ENCODE data around the gene DHFR.

DHFR gene

DNA sequence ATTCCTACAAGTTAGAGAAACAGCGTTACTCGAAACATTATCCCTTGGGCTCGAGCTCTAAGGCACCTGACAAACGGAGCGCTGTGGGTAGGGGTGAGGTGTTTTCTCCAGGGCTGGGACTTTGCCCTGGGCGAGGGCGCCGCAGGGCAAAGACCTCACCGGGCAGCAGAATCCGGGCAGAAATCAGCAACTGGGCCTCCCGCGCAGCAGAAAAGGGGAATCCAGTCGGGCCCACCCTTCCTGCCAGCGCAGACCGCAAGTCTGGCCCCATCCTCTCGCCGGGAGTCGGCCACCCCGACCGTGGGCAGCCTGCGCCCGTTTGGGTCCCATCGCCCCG is 761 bp downstream of the DHFR start:
- no peak for DNase-seq

DNA sequence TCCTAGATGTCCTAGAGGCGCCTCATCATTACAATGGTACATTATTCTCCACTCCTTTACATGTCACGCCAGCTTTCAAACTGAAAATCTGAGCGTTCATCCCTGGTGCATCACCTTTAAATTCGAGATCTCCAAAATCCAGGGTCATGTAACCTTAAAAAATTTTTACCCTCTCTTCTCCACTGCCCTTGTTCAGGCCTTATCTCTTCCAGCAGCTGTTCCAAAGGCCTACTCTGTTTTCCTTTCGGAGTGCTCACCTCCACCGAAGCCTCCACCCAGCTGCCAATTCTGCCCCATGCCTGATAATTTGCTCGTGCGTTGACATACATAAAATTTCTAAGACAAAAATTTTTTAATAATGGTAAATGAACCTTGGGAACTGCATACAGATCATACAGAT is 1.3 kb downstream of the DHFR start:
- no peak for DNase-seq

DNA sequence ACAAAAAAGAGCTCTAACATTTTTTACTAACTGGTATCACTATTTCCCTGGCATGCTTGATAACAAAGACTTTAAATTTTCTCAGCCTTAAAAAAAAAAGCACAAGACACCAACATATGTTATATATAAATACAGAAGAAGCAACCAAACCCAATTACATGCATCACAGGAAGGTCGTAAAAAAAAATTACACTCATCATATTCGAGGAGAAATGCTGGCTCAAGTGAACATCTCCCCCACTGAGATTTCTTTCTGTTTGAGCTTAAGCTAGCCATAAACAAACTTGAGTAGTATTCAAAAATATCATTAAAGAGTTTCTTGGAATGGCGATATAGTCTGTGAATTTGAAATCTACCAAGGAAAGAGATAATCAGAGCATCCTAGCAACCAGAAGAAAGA is 7.9 kb downstream of the DHFR start:
- no peak for DNase-seq

DNA sequence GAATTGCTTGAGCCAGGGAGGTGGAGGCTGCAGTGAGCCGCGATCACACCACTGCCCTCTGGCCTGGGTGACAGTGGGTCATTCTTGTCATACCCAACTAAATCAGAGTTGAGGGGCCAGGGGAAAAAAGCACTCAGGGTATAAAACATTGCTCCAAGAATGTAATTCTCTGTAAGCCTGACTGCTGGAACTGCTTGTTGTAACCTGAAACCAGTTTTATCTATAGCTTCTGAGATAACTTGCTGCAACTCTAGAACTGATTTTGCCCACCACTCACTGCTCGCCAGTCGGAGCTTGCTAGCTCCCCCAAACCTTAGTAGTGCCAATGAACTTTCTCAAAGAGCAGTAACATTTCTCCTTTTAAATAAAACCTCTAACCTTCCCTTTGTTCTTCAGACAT is 9.9 kb downstream of the DHFR start:
- no peak for DNase-seq

DNA sequence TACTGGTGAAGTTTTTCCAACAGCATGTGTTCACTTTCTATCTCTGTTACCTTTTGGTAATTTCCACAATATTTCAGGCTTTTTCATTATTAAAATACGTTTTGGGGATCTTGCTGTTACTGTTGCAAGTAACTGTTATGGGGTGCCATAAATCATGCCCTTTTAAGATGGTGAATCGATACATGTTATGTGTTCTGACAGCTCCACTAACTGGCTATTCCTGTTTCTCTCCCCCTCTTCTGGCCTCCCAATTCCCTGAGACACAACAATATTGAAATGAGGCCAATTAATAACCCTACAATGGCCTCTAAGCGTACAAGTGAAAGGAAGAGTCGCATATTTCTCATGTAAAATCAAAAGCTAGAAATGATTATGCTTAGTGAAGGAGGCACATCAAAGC is 13.4 kb downstream of the DHFR start:
- DNase-seq = no peak

DNA sequence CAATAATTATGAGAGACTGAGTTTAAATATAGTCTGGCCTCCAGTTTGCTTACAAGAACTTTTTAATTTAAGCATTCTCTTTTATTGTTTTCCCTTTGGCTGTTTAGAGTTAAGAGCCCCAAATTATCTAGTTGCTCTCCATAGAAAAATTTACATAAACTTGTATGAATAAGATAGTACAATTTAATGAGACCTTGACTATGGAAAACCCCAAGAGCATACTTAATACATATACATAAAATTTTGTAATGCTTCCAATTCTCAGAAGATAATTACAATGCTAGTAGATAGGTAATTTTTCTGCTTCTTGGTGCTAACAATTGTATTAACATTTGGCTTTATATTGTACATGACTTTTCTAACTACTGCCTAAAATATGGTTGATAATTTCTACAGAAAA is 20.6 kb downstream of the DHFR start:
- no peak for DNase-seq

DNA sequence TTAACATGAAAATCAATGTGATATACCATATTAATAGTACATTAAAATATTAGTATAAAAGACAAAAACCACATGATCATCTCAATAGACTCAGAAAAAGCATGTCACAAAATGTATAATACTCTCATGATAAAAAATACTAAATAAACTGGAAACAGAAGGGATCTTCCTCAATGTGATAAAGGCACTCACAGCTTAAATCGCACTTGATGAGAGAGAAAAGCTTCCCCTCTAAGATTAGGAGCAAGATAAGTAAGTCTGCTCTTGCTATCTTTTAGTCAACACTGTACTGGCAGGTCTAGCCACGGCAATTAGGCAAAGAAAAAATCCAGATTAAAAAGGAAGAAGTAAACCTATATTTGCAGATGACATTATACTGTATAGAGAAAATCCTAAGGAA is 22.1 kb downstream of the DHFR start:
- no peak for DNase-seq

DNA sequence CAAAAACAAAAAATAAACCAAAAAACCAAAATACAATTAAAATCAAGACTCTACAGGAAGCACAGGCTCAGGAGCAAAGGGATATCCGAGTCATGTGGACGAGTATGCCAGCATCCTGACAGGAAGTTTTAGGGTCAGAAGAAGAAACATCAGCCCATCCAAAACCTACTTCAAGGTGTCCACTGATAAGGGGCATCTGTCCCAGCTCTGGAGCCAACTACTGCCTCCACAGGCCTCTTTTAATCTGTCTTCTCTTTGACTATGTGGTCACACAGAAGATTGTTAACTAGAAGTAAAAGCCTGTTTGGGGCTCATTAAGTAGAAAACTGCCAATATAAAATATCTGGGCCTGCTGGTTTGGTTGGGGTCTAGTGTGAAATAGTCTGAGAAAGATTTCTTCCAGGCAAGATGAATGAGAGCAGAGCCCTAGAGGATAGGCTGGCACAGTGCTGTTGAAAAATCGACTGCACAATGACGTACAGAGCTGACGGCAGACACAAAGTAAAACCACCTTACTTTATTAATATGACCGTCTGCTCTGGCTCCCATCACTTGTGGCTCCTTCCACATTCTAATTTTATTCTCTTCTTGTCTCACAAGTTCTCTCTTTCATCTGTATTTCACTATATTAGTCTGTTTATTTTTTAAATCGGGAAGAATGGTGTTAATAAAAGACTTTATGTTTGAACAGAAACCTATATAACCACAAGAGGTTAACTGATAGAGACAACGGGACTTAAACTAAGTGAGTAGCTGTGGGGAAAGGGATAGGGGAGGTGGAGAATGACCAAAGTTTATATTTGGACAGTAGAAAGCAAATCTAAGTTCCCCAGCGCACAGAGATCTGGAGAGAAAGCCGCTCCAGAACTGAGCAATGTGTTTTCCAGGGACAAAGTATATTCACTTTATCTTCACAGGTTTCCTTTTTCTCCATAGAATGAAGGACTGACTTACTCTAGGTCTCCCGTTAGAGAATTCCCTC is 23.2 kb downstream of the DHFR start:
- DNase-seq = no peak

DNA sequence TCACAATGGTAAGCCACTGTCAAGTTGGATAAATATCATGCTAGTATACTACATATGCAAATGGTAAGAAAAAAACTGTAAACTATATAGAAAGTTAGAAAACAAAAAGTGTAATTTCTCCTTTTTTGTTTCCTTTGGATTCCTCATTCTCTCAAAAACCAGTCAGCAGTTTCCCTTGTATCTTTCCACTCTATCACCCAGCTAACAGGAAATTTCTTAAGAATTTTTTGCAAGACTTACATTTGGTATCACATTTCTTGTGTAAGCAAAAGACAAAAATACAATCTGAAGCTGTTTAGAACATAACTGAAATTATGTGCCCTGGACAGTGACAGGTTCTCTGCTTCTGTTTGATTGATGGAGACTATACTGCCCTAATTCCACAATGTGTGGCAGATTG is 25.5 kb downstream of the DHFR start:
- DNase-seq = no peak

DNA sequence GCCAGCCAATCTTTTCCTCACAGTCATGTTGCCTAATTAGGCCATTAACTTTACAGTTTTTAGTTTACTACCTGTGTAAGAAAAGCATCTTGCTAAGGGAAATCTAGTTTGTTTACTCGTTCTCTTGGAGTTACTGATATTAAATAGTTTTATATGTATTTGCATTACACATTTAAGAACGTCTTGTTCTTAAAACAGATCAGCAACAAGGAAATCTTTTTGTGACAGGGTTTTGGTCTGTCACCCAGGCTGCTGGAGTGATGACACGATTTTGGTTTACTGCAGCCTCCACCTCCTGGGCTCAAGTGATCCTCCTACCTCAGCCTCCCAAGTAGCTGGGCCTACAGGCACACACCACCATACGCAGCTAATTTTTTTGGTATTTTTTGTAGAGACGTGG is 29.6 kb downstream of the DHFR start:
- no peak for DNase-seq

DNA sequence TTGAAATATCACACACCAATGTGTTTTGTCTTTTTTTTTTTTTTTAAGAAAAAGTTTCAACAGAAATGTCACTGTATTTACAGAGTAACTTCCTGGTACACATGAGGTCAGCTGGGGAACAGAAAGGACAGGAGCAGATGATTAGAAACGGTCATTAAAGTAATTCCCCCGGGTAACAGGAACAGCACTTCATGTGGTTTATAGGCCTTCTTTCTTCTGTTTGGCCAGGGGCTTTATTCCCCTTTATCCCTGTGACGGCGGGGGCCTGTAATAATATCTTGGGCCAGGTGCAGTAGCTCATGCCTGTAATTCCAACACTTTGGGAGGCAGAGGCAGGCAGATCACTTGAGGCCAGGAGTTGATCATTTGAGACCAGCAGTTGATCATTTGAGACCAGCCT is 30.8 kb downstream of the DHFR start:
- no peak for DNase-seq

DNA sequence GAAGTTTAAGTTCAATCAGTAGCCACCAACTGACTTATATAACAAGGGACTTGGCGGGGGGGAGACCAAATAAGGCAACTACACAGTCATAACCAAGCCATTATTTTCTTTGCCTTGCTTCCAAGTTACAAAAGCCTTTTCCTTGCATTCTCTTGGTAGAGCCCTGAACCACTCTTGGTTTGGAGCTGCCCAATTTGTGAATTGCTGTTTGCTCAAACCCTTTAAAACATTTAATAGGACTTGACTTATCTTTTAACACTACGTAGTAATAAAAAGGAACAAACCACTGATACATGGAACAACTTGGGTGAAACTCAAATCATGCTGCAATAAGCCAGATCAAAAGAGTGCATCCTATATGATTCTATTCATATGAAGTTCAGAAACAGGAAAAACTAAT is 32.0 kb downstream of the DHFR start:
- no peak for DNase-seq

DNA sequence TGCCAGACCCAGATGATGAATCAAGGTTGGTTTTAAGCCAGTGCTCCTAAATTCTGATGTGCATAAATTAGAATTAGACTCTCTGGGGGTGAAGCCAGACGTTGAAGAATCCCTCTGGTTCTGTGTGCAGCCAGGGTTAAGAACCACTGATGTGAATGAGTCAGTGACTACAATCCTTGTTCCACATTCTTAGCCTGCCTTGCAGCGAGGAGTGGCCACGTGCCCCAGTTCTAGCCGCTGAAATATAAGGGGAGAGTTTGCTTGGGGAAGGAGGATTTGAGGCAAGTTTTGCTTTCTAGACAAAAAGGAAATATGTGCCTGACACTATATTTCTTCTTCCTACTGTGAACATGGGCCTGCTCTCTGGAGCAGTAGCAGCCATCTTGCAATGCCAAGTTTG is 34.6 kb downstream of the DHFR start:
- DNase-seq = no peak

DNA sequence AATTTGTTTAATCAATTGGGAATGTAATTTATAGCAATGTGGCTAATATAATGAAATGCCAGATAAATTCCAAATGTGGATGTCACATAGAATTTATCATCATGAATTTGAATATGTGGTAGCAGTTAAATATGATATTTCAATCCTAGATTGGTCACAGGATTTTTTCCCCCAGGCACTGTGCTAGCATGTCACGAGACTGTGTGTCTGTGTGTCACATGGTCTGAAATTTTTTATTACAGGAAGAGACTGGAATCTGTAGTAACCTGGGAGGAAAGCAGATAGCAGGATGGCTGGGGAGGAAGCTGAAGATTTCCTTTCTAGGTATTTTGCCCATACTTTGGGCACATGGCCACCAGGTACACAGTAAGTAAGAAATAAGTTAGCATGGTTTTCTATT is 35.7 kb downstream of the DHFR start:
- DNase-seq = no peak

DNA sequence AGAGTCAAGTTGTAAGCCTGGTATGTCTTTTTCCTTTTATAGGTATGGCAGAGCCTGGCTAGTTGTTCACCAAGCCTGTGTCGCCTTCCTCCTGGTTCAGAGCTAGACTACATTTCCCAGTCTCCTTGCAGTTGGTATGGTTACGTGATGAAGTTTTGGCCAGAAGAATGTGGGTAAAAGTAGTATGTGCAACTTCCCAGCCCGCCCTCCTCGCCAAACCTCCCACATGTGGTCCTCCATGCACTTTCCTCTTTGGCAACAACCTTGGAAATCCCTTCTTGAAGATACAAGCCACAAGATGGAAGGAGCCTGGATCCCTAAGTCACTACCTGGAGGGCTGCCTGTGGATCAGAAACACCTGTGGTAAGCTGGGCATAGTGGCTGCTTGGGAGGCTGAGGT is 36.3 kb downstream of the DHFR start:
- DNase-seq = no peak

DNA sequence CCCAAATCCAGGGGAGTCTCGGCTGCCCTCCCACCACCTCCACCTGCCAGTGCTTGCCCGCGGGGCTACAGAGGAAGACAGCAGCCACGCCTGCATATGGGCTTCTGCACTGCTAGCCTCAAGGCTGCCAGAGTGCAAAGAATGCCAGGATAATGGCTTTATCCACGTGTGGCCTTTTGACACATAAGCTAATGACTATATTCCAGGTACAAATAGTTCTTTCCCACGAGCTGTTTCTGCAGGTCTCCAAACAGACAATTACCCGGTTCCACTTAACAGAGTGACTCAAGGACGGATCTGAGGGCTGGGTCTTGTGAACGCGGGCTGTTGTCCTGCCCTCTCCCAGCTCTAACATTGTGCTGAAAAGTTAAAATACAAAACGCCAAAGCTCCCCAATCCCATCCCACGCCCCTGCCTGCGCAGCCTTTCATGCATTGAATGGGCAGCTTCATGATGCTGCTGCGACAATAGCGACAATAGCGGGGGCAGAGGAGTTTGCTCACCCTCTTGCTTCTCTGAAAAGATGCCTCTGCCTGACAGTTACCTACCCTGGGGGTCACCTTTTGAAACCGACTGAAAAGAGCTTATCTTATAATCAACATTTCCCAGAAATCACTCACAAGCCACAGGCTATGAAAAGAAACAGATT is 39.4 kb downstream of the DHFR start:
- no peak for DNase-seq

DNA sequence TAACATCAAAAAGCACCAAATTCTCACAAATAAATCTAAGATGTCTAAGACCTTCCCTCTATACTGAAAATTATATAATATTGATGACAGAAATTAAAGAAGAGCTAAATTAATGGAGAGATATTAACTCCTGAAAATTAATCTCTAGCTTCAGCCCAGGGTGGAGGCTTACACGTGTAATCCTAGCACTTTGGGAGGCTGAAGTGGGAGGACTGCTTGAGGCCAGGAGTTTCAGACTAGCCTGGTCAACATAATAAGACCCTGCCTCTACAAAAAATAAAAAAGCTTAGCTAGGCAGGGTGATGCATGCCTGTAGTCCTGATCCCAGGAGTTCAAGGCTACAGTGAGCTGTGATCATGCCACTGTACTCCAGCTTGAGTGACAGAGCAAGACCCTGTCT is 45.1 kb downstream of the DHFR start:
- no peak for DNase-seq

DNA sequence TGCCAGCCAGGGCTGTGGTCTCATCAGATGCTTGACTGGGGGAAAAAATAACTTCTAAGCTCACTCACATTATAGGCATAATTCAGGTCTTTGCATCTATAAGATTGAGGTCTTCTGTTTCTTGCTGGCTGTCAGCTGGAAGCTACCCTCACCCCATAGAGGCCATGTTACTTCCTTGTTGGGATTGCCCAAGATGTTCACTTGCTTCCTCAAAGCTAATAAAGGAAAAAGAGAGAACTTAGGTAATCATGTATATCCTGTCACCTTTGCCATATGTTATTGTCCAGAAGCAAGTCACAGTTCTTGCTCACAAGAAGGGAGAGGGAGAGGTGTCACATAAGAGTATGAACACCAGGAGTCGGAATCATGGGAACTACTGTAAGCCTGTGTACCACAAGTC is 46.1 kb downstream of the DHFR start:
- no peak for DNase-seq

DNA sequence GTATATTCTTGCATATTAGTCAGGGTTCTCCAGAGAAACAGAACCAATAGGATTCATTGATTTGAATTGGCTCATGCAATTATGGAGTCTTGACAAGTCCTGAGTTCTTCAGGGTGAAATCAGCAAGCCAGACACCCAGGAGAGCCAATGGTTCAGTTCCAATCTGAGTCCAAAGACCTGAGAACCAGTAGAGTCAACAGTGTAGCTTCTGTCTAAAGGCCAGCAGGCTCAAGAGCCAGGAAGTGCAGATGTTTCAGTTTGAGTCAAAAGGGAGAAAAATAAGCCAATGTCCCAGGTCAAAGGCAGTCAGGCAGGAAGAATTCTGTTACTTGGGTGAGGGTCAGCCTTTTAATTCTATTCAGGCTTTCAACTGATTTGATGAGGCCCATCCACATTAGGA is 47.0 kb downstream of the DHFR start:
- DNase-seq = no peak

DNA sequence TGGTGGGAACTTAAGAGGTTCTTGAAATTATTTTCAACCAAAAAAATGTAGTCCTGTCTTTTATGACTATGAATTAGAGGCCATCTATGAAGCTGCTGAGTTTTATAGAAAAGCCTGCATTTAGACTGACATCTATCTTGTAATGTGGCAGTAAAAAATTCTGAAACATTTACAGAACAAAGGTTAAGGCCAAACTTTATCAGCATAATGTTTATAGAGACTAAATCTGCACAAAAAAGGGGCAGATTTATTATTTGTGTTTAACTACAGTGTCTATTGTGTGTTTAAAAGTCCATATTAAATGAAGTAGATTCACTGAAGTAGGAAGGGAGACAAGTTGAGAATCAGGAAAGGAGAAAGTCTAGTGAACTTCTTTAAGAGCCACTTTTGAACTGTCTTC is 47.4 kb downstream of the DHFR start:
- no peak for DNase-seq

DNA sequence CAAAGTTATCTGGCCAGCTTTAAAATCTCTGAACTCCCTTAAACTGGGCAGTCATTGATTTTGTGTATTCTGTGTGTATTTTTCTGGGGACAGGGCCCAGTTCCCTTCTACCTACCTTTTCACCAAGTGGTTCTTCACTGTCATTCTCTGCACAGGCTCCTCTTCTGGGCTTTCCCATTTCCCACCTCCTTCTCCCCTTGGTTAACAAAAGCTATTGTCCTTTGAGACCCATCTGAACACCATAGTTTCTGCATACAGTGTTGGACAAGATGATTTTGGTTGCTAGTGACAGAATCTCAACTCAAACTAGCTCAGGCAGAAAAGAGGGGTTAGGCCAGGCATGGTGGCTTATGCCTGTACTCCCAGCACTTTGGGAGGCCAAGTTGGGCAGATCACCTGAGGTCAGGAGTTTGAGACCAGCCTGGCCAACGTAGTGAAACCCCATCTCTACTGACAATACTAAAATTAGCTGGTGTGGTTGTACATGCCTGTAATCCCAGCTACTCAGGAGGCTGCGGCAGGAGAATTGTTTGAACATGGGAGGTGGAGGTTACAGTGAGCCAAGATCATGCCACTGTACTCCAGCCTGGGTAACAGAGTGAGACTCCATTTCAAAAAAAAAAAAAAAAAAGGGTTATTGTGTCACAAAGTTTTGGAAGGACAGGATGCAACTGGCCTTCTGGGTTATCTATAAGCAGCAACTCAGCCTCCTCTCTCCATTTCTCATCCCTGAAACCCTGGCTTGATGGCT is 53.7 kb downstream of the DHFR start:
- DNase-seq = no peak

DNA sequence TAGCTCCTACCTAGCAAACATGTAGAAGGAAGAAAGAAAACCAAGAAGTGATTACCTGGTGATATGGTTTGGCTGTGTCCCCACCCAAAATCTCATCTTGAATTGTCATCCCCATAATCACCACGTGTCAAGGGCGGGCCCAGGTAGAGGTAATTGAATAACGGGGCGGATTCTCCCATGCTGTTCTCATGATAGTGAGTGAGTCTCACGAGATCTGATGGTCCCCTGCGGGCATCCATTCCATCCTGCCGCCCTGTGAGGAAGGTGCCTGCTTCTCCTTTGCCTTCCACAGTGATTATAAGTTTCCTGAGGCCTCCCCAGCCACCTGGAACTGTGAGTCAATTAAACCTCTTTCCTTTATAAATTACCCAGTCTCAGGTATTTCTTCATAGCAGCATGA is 57.3 kb downstream of the DHFR start:
- DNase-seq = no peak

DNA sequence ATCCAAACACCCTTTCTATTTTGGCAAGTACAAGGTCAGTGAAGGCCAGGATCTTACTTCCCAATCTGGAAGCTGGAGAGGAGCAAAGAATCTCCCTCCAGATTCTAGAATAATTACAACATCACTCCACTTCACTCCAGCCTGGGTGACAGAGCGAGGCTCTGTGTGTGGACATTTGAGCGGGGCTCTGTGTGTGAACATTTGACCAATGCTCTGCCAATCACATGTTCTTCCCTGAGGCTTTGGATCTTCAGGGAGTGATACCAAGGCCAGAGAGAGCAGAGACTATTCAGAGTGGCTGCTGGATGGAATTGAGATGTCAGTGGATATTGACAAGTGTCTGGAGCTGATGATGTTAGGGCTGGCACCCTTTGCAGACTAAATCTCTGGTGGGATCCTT is 60.0 kb downstream of the DHFR start:
- no peak for DNase-seq

DNA sequence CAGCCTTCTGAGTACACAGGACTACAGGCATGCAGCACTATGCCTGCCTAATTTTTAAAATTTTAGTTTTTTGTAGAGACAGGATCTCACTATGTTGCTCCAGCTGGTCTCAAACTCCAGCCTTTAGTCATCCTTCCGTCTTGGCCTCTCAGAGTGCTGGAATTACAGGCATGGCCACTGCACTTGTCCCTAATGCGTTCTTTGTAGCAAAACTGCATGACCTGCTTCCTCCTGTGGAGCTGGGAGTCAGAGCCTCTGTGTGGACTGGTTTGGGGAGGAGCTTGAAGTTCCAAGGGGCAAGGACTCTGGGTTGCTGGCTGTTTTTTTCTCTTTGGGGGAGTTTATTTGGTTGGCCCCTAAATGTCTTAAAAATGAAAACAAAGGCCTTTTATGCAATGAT is 62.0 kb downstream of the DHFR start:
- DNase-seq = no peak

Data from NCI-H187 treated with DMSO at 0.1 percent for 48 hours (cell line).